ENCODE data around the gene P2RY8.
A peak's percentile ranks its signal among the peaks of the same experiment; 100 is the strongest.
"Not testable (repeated sequence)": the region's sequence is repeated elsewhere in the genome, so short reads cannot be mapped to it uniquely, and the experiment has no call there.

Gene P2RY8

DNA sequence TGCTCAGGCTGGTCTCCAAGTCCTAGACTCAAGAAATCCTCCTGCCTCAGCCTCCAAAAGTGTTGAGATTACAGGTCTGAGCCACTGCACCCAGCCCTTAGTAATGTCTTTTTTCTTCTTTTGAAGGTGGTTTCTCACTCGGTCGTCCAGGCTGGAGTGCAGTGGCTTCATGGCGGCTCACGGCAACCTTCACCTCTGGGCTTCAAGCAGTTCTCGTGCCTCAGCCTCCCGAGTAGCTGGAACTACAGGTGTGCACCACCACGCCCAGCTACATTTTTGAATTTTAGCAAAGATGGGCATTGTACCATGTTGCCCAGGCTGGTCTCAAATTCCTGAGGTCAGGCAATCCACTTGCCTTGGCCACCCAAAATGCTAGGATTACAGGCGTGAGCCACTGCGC lies 52.0 kb downstream of the P2RY8 start:
- no peak overlapping the region for H3K27ac Mint-ChIP-seq
- peaks cover 85% of the 10 kb centered on the region for H3K36me3 Mint-ChIP-seq (ENCODE audit: insufficient read depth)
- no peak for DNase-seq
- no peaks in the 10 kb centered on the region for H3K9me3 Mint-ChIP-seq
- H3K27me3 Mint-ChIP-seq, result no peaks in the 10 kb centered on the region
- H3K4me3 Mint-ChIP-seq, result no peak overlapping the region
- ATAC-seq (replicated peaks), result no peak
- H3K4me1 Mint-ChIP-seq (ENCODE audit: low read depth in 2 of 2), result peaks cover 33 to 56% of the 10 kb centered on the region in 2 donors

DNA sequence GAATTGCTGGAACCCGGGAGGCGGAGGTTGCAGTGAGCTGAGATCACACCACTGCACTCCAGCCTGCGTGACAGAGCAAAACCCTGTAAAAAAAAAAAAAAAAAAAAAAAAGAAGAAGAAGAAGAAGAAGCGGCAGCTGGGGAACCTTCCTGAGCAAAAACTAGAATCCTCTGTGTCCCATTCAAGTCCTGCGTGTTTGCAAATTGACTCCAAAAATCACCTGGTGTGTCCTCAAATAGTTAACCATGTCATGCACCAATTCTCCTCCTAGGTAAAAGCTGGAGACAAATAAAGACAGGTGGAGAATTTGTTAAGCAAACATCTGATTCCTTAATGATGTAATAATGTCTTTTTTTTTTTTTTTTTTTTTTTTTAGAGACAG lies 52.4 kb downstream of the P2RY8 start:
- Mint-ChIP-seq H3K4me3 (no peak overlapping the region), H3K27ac (peak overlapping the region; percentile 94 to 98), H3K36me3 (ENCODE audit: insufficient read depth) (peaks cover 88% of the 10 kb centered on the region), H3K4me1 (ENCODE audit: low read depth in 2 of 2) (peaks cover 37 to 60% of the 10 kb centered on the region in 2 donors), H3K27me3 (no peaks in the 10 kb centered on the region), H3K9me3 (no peaks in the 10 kb centered on the region)
- DNase-seq (no peak), ATAC-seq (replicated peaks) (no peak)

DNA sequence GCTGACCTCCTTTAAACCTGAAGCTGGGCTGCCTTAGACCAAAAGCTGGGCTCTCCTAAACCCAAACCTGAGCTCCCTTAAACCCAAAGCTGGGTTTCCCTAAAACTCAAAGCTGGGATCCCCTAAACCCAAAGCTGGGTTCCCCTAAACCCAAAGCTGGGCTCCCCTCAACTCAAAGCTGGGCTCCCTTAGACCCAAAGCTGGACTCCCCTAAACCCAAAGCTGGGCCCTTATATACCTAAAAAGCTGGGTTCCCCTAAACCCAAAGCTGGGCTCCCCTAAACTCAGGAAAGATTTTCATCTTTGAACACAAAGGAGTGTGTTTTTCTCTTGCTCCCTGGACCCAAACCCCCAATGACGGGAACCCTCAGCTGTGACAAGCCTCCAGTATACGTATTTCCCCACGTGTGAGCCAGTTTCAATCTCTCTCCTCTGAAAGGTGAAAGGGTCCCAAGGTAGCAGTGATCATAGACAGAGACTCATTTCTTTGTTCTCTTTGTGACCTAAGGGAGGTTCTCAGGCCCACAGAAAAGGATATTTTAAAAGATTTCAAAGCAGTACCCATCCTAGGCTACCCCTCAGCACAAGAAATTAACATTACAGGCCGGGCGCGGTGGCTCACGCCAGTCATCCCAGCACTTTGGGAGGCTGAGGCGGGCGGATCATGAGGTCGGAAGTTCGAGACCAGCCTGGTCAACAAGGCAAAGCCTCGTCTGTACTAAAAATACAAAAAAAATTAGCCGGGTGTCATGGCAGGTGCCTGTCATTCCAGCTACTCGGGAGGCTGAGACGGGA lies 52.9 kb downstream of the P2RY8 start:
- Mint-ChIP-seq H3K36me3 (ENCODE audit: insufficient read depth) (peaks cover 88% of the 10 kb centered on the region), H3K27me3 (no peaks in the 10 kb centered on the region), H3K4me1 (ENCODE audit: low read depth in 2 of 2) (peaks cover 43 to 66% of the 10 kb centered on the region in 2 donors), H3K9me3 (peaks cover 0 to 6% of the 10 kb centered on the region in 2 donors), H3K4me3 (peak overlapping the region; percentile 43 to 54), H3K27ac (peak overlapping the region; percentile 94 to 98)
- DNase-seq (peak in 1 of 3 experiments; percentile 17), ATAC-seq (replicated peaks) (no peak)

- H3K4me1 Mint-ChIP-seq (ENCODE audit: low read depth in 2 of 2), result peaks cover 54 to 72% of the 10 kb centered on the region in 2 donors
Observed at GRCh38 chrX:1482530-1482928, 54.5 kb downstream of the P2RY8 start.

GRCh38 chrX:1481636-1482529 lies 55.1 kb downstream of the P2RY8 start:
- H3K4me3 Mint-ChIP-seq, result peak overlapping the region; percentile 80 to 83
- peaks cover 55 to 72% of the 10 kb centered on the region in 2 donors for H3K4me1 Mint-ChIP-seq (ENCODE audit: low read depth in 2 of 2)
- ATAC-seq (replicated peaks) (peak; percentile 80), DNase-seq (peak; percentile 68 to 82 (median 68))
- H3K27me3 Mint-ChIP-seq, result no peaks in the 10 kb centered on the region
- H3K27ac Mint-ChIP-seq, result peak overlapping the region; percentile 96 to 98
- peaks cover 0 to 7% of the 10 kb centered on the region in 2 donors for H3K9me3 Mint-ChIP-seq
- peaks cover 79% of the 10 kb centered on the region for H3K36me3 Mint-ChIP-seq (ENCODE audit: insufficient read depth)

More at GRCh38 chrX:1482530-1482928, 54.5 kb downstream of the P2RY8 start:
- not testable (repeated sequence) for ATAC-seq (replicated peaks); DNase-seq; H3K27me3 Mint-ChIP-seq; H3K9me3 Mint-ChIP-seq
- Mint-ChIP-seq H3K36me3 (ENCODE audit: insufficient read depth) (peaks cover 84% of the 10 kb centered on the region), H3K27ac (peak overlapping the region; percentile 96 to 98), H3K4me3 (peak overlapping the region; percentile 80 to 83)

- H3K4me3 Mint-ChIP-seq, result peak overlapping the region; percentile 80 to 83
Observed at GRCh38 chrX:1480082-1480785, 56.8 kb downstream of the P2RY8 start.

DNA sequence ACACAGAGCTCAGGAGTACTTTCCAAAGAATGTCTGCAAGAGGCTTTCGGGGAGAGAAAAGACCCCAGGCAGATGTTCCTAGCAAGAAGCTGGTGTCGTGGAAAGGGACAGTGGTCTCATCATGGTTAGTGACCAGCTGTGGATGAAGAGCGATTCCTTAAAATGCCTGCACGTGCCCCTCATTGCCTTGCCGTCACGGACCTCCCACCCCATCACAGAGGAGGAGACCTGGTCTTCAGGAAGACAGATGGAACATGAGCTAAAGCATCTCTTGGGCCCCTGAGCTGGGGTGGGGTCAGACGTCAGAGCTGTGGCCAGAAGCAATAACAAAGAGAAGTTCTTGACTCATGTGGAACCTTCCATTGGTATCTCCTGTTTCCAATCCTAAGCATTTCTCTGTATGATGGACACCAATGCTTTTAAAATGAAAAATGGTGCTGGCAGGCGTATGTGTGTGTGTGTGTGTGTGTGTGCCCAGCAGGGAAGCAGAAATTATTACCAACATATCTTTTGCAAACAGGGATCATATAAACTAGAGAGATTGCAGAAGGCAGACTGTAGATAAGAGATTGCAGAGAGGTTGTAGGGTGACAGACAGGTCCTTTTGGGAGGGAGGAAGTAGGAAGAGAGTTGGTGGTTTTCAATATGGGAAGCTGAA lies 59.1 kb downstream of the P2RY8 start:
- peaks cover 74 to 85% of the 10 kb centered on the region in 2 donors for H3K4me1 Mint-ChIP-seq (ENCODE audit: low read depth in 2 of 2)
- peak overlapping the region; percentile 96 to 98 for H3K27ac Mint-ChIP-seq
- peak in 1 of 3 experiments; percentile 5 for DNase-seq
- H3K4me3 Mint-ChIP-seq, result peak overlapping the region; percentile 35 to 39
- peaks cover 71% of the 10 kb centered on the region for H3K36me3 Mint-ChIP-seq (ENCODE audit: insufficient read depth)
- H3K27me3 Mint-ChIP-seq, result no peaks in the 10 kb centered on the region
- no peak for ATAC-seq (replicated peaks)
- peaks cover 13 to 35% of the 10 kb centered on the region in 2 donors for H3K9me3 Mint-ChIP-seq

More at GRCh38 chrX:1480082-1480785, 56.8 kb downstream of the P2RY8 start:
- ATAC-seq (replicated peaks), result peak; percentile 7
- Mint-ChIP-seq H3K4me1 (ENCODE audit: low read depth in 2 of 2) (peaks cover 64 to 79% of the 10 kb centered on the region in 2 donors), H3K27ac (peak overlapping the region; percentile 96 to 98), H3K9me3 (peaks cover 0 to 12% of the 10 kb centered on the region in 2 donors), H3K36me3 (ENCODE audit: insufficient read depth) (peaks cover 73% of the 10 kb centered on the region), H3K27me3 (no peaks in the 10 kb centered on the region)
- DNase-seq, result peak in 1 of 3 experiments; percentile 13

- Mint-ChIP-seq H3K36me3 (ENCODE audit: insufficient read depth) (peaks cover 66% of the 10 kb centered on the region), H3K4me1 (ENCODE audit: low read depth in 2 of 2) (peaks cover 76 to 87% of the 10 kb centered on the region in 2 donors), H3K9me3 (peaks cover 16 to 38% of the 10 kb centered on the region in 2 donors), H3K27ac (peak overlapping the region; percentile 96 to 98), H3K4me3 (peak overlapping the region; percentile 35 to 39), H3K27me3 (no peaks in the 10 kb centered on the region)
- ATAC-seq (replicated peaks), result no peak
- no peak for DNase-seq
Observed at GRCh38 chrX:1477229-1477628, 59.8 kb downstream of the P2RY8 start.

DNA sequence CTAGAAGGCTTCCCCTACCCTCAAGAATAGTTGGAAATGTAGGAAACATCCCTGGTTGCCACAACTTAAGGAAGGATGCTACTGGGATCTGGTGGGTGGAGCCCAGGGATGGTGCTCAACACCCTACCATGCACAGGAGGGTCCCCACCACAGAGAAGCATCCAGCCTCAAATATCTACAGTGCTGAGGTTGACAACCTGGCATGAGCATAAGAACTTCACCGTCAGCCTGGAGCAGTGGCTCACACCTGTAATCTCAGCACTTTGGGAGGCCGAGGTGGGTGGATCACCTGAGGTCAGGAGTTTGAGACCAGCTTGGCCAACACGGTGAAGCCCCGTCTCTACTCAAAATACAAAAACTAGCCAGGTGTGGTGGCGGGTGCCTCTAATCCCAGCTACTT lies 60.3 kb downstream of the P2RY8 start:
- Mint-ChIP-seq H3K4me3 (peak overlapping the region in 1 of 2 donors; percentile 48), H3K4me1 (ENCODE audit: low read depth in 2 of 2) (peaks cover 78 to 87% of the 10 kb centered on the region in 2 donors), H3K27ac (peak overlapping the region; percentile 96 to 98), H3K36me3 (ENCODE audit: insufficient read depth) (peaks cover 66% of the 10 kb centered on the region), H3K27me3 (no peaks in the 10 kb centered on the region), H3K9me3 (peaks cover 20 to 43% of the 10 kb centered on the region in 2 donors)
- peak in 1 of 3 experiments; percentile 0 for DNase-seq
- no peak for ATAC-seq (replicated peaks)

GRCh38 chrX:1475881-1476280 lies 61.1 kb downstream of the P2RY8 start:
- Mint-ChIP-seq H3K27me3 (no peaks in the 10 kb centered on the region), H3K4me1 (ENCODE audit: low read depth in 2 of 2) (peaks cover 80 to 87% of the 10 kb centered on the region in 2 donors), H3K9me3 (peaks cover 20 to 45% of the 10 kb centered on the region in 2 donors), H3K4me3 (peak overlapping the region in 1 of 2 donors; percentile 48), H3K36me3 (ENCODE audit: insufficient read depth) (peaks cover 66% of the 10 kb centered on the region), H3K27ac (peak overlapping the region; percentile 96 to 98)
- ATAC-seq (replicated peaks), result no peak
- DNase-seq, result peak in 1 of 3 experiments; percentile 0

DNA sequence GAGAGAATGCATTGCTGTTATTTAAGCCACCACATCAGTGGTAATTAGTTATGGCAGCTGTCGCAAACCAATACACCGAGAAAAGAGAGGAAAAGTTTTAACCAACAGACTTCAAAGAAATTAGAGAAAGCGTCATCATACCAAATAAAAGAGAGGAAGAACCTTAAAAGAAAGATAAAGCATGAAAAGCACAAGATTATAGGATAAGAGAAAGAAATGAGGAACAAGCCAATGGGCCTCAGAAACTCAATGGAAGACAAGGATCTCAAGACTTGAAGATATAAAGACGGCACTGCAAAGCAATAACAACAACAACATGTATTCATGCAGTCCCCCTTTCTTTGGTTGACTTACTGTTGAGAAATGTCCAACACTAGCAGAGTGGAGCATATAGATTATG lies 61.5 kb downstream of the P2RY8 start:
- no peak for ATAC-seq (replicated peaks)
- Mint-ChIP-seq H3K36me3 (ENCODE audit: insufficient read depth) (peaks cover 66% of the 10 kb centered on the region), H3K27ac (peak overlapping the region; percentile 96 to 98), H3K9me3 (peaks cover 20 to 45% of the 10 kb centered on the region in 2 donors), H3K4me3 (peak overlapping the region in 1 of 2 donors; percentile 43), H3K27me3 (no peaks in the 10 kb centered on the region), H3K4me1 (ENCODE audit: low read depth in 2 of 2) (peaks cover 79 to 87% of the 10 kb centered on the region in 2 donors)
- DNase-seq, result no peak

GRCh38 chrX:1474593-1474992 lies 62.4 kb downstream of the P2RY8 start:
- Mint-ChIP-seq H3K4me3 (peak overlapping the region; percentile 85 to 88), H3K9me3 (peaks cover 20 to 45% of the 10 kb centered on the region in 2 donors), H3K27ac (peak overlapping the region; percentile 96 to 99), H3K4me1 (ENCODE audit: low read depth in 2 of 2) (peaks cover 75 to 84% of the 10 kb centered on the region in 2 donors), H3K36me3 (ENCODE audit: insufficient read depth) (peaks cover 65% of the 10 kb centered on the region)
- ATAC-seq (replicated peaks); H3K27me3 Mint-ChIP-seq; DNase-seq: not testable (repeated sequence)

Data from effector memory CD8-positive, alpha-beta T cell (primary cell).